ENCODE measurements around the gene POLR2L. TPM values are rescaled to one million over a fixed set of nuclear protein-coding genes. Genes with fewer than 3 reads are reported as not detected.
A peak's percentile ranks its signal among the peaks of the same experiment; 100 is the strongest.

Gene POLR2L
- total RNA-seq, 1 donor from 2014 or later: 106 TPM

DNA sequence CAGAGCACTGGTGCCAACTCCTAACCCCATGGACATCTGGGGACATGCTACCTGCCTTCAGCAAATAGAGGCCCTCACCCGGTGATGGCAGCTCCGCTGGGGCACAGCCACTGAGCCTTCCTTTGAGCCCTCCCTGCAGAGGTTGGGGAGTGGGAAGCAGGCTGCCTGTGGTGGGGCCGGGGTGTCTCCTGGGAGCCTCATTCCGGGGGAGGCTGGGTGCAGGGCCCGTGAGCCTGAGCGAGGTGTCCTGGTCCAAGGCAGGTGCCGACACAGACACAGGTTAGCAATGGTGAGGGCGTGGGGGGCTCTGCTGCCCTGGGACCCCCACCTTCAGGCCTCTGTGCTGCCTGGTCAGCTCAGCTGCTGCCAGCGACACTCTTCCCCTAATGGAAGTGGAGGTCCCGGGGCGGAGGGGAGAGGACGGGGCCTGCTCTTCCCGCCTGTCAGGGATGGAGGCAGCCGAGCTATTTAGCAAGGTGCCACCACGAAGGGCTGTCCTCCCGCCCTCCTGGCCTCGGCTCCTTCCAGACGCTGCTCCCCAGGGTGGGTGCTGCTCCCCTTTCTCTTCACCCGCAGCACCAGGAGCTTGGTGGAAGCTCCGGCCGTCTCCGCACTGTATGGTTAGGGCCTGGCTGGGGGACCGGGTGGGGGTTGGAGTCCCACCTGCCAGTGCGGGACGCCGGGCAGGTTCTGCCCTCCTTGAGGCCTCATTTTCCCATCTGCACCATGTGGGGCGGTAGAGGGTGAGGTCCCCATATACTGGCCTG is 11.5 kb upstream of the POLR2L start:
- H3K27me3 Mint-ChIP-seq (ENCODE audit: unreplicated experiment): peaks cover 15% of the 10 kb centered on the region
- no peak overlapping the region for H3K27ac Mint-ChIP-seq (ENCODE audit: unreplicated experiment)
- DNase-seq: no peak
- peaks cover 20% of the 10 kb centered on the region for H3K4me1 Mint-ChIP-seq (ENCODE audit: low read depth, unreplicated experiment)
- TF ChIP-seq CTCF (IDR thresholded peaks at IDR 0.05; ENCODE audit: partially characterized antibody, unreplicated experiment): no peak
- no peaks in the 10 kb centered on the region for H3K36me3 Mint-ChIP-seq (ENCODE audit: unreplicated experiment)
- H3K9me3 Mint-ChIP-seq (ENCODE audit: unreplicated experiment): peaks cover 11% of the 10 kb centered on the region
- H3K4me3 Mint-ChIP-seq (ENCODE audit: unreplicated experiment): no peak overlapping the region

DNA sequence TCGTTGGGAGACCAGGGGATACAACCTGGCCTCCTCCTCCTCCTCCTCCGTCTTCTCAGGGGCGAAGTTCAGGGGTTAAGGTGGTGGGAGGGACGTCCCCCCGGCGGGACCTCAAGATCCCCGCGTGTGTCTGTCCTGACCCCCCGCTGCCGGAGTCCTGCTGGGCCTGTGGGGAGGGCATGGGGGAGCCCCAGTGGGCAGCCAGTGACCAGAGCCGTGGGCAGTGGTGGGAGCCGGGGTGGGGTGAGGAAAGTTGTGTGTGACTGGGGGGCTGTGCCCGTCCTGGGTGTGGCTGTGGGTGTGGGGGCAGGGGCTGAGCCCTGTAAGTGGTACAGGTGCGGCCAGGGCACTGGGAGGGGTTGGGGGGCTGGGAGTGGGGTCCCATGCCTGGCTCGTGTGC is 10.4 kb upstream of the POLR2L start:
- Mint-ChIP-seq H3K4me3 (ENCODE audit: unreplicated experiment) (no peak overlapping the region), H3K4me1 (ENCODE audit: low read depth, unreplicated experiment) (peaks cover 13% of the 10 kb centered on the region)

GRCh38 chr11:850775-851763 is 8.7 kb upstream of the POLR2L start:
- Mint-ChIP-seq H3K9me3 (ENCODE audit: unreplicated experiment) (peaks cover 4% of the 10 kb centered on the region), H3K27ac (ENCODE audit: unreplicated experiment) (no peak overlapping the region), H3K4me1 (ENCODE audit: low read depth, unreplicated experiment) (peaks cover 4% of the 10 kb centered on the region), H3K36me3 (ENCODE audit: unreplicated experiment) (no peaks in the 10 kb centered on the region), H3K4me3 (ENCODE audit: unreplicated experiment) (peak overlapping the region; percentile 76), H3K27me3 (ENCODE audit: unreplicated experiment) (peaks cover 3% of the 10 kb centered on the region)
- DNase-seq: peak; percentile 69
- TF ChIP-seq CTCF (IDR thresholded peaks at IDR 0.05; ENCODE audit: partially characterized antibody, unreplicated experiment): no peak

More for the DNA sequence above, 10.4 kb upstream of the POLR2L start:
- H3K27ac Mint-ChIP-seq (ENCODE audit: unreplicated experiment): no peak overlapping the region
- H3K27me3 Mint-ChIP-seq (ENCODE audit: unreplicated experiment): peaks cover 12% of the 10 kb centered on the region
- TF ChIP-seq CTCF (IDR thresholded peaks at IDR 0.05; ENCODE audit: partially characterized antibody, unreplicated experiment): no peak
- H3K36me3 Mint-ChIP-seq (ENCODE audit: unreplicated experiment): no peaks in the 10 kb centered on the region
- DNase-seq: no peak
- peaks cover 11% of the 10 kb centered on the region for H3K9me3 Mint-ChIP-seq (ENCODE audit: unreplicated experiment)

GRCh38 chr11:849951-850774 is 7.8 kb upstream of the POLR2L start:
- peaks cover 2% of the 10 kb centered on the region for H3K9me3 Mint-ChIP-seq (ENCODE audit: unreplicated experiment)
- peak overlapping the region; percentile 77 for H3K4me3 Mint-ChIP-seq (ENCODE audit: unreplicated experiment)
- DNase-seq: no peak
- no peak overlapping the region for H3K27ac Mint-ChIP-seq (ENCODE audit: unreplicated experiment)
- no peaks in the 10 kb centered on the region for H3K36me3 Mint-ChIP-seq (ENCODE audit: unreplicated experiment)
- TF ChIP-seq CTCF (IDR thresholded peaks at IDR 0.05; ENCODE audit: partially characterized antibody, unreplicated experiment): no peak
- H3K4me1 Mint-ChIP-seq (ENCODE audit: low read depth, unreplicated experiment): peaks cover 4% of the 10 kb centered on the region
- peaks cover 3% of the 10 kb centered on the region for H3K27me3 Mint-ChIP-seq (ENCODE audit: unreplicated experiment)

All from glutamatergic neuron (in vitro differentiated cells).